Measurements from ENCODE around the gene EDEM1.

GRCh38 chr3:5187920-5188418, 462 bp downstream of the EDEM1 start:
- TF ChIP-seq CTCF (conservative IDR thresholded peaks at IDR 0.05) (no peak), ZFX (IDR thresholded peaks at IDR 0.05) (peak; percentile 95)
